PFSK-1 (cell line): ENCODE measurements around the gene TRIM33.

Experiments used
- FOXP2 ChIP-seq: optimal IDR thresholded peaks from 2 replicates; pipeline ENCODE3; 2011; ENCODE audit warnings: borderline replicate concordance, control low read depth, inconsistent platforms; ENCODE audit not compliant: insufficient read depth; ENCODE audit errors: extremely low read length, extremely low read depth
- POLR2AphosphoS5 ChIP-seq: IDR thresholded peaks from 2 replicates; pipeline ENCODE4 v1.6.1; 2012; ENCODE audit warnings: low read depth, mild to moderate bottlenecking, control low read depth, low read length, moderate library complexity
- REST ChIP-seq, 2 experiments: IDR thresholded peaks; 2 replicates each; pipeline versions ENCODE4 v1.6.1 to v1.8.0; 2011 to 2012; ENCODE audit warnings: low read depth in 2 of 2, low read length in 2 of 2, control low read depth in 1 of 2, inconsistent platforms in 1 of 2, mild to moderate bottlenecking in 1 of 2, moderate library complexity in 1 of 2; ENCODE audit not compliant: insufficient read depth in 1 of 2
- SIN3A ChIP-seq: IDR thresholded peaks from 2 replicates; pipeline ENCODE4 v1.6.1; 2012; ENCODE audit warnings: mild to moderate bottlenecking, low read length, moderate library complexity, borderline replicate concordance; ENCODE audit not compliant: insufficient read depth
- TAF1 ChIP-seq: IDR thresholded peaks from 2 replicates; pipeline ENCODE4 v1.6.1; 2012; ENCODE audit warnings: low read length, control low read depth, borderline replicate concordance; ENCODE audit not compliant: insufficient read depth

The TRIM33 gene

DNA sequence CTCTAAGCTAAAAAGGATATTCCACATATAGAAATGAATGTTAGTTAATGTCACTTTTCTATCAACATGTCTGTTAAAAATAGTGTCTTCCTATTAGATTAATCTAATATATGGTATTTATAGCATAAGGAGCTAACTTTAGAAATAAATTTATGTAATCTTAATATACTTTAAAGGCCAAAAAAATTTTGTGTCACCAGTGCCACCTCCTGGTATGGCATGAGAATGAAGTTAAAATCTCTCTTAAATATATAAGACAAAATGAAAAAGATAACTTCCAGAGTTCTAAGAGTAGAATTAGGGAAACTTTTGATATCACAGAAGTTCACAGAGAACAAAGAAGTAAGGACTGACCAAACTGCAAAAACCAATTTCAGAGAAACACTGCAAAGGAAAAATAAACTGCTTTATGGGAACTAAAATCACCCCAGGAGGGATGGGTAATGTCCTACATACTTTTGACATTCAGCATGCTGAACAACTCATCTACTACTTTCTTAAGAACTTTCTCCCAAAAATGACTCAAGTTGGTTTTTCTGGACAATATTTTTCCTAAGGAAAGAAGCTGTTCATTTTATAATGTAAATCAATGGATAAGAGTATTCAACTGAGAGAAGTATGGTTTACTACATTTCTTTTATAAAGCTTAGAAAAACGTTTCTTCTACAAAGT, 82.8 kb downstream of the TRIM33 start:
- TF ChIP-seq FOXP2 (no peak), REST (IDR thresholded peaks at IDR 0.05; ENCODE audit: insufficient read depth in 1 of 2, low read depth in 2 of 2, low read length in 2 of 2) (no peak), TAF1 (no peak), POLR2AphosphoS5 (no peak)

DNA sequence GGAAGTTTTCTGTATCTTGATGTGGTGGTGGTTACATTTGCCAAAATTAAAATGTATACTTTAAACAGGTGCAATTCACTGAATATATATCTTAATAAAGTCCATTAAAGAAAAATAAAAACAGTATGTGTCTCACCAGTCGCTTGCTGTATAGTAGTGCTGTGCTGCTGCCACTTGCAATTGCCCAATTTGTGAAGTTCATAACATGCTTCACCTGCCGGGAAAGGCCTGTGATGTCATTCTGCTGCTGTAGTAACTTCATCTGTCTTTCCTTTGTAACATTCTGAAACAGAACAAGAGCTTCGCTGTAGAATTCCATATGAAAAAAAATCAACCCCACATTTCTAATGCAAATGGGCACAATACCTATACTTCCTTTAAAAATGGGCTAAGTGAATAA, 83.4 kb downstream of the TRIM33 start:
- TF ChIP-seq FOXP2 (no peak), REST (IDR thresholded peaks at IDR 0.05; ENCODE audit: insufficient read depth in 1 of 2, low read depth in 2 of 2, low read length in 2 of 2) (no peak), TAF1 (no peak), SIN3A (no peak), POLR2AphosphoS5 (no peak)

GRCh38 chr1:114423455-114423854, 87.5 kb downstream of the TRIM33 start:
- TF ChIP-seq FOXP2 (no peak), SIN3A (no peak), TAF1 (no peak), REST (IDR thresholded peaks at IDR 0.05; ENCODE audit: insufficient read depth in 1 of 2, low read depth in 2 of 2, low read length in 2 of 2) (no peak), POLR2AphosphoS5 (no peak)

DNA sequence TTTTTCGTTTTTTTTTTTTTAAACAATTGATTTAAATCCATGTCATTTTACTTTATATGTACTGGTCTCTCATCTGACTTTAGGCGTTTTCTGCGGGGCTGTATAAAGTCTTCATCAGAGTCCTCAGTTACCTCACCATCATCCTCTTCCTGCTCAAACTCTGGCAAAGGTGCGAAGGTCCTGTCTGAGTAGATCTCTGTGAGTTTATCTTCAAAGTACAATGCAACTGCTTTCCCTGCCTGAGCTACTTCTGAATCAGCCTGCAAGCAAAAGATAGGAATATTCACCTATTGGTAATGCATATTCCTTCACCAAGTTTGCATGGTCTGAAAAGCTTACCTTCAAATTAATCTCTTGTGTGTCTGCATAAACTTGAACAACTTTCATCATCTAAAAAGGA, 113.4 kb downstream of the TRIM33 start:
- TF ChIP-seq REST (IDR thresholded peaks at IDR 0.05; ENCODE audit: insufficient read depth in 1 of 2, low read depth in 2 of 2, low read length in 2 of 2) = no peak
- TF ChIP-seq POLR2AphosphoS5 = no peak
- no peak for TF ChIP-seq FOXP2
- TF ChIP-seq TAF1 = no peak
- no peak for TF ChIP-seq SIN3A
